Adipose tissue (tissue), 3 donors: Measurements from ENCODE around the gene CPLX1. TPM values are rescaled to one million over a fixed set of nuclear protein-coding genes. Genes with fewer than 3 reads are reported as not detected.
"Not testable (repeated sequence)": the region's sequence is repeated elsewhere in the genome, so short reads cannot be mapped to it uniquely, and the experiment has no call there.

Experiments
- H3K27ac ChIP-seq: one replicate; pipeline ENCODE4 v1.5.1; 2013; ENCODE audit warnings: low read depth, low read length
- WGBS, 3 donors: extraction: QIAGEN DNeasy Blood & Tissue Kit; methylation state at CpG; one replicate each; pipeline ENCODE4 v1.1.7; 2013; 5-methylcytosine and 5-hydroxymethylcytosine counted together
- polyA plus RNA-seq, 3 donors: library from polyadenylated mRNA; stranded (reverse); fragments of 200-250 nt; gene quantifications; one replicate each; pipeline ENCODE4 v1.2.3, GENCODE V29; 2013
- donor health status: healthy with polysubstance abuse.
- donor health status: Bipolar disorder and iron deficiency.
- donor health status: healthy.

The CPLX1 gene
- polyA plus RNA-seq, 3 donors: 1.2 to 12.7 (median 2.4) TPM

DNA sequence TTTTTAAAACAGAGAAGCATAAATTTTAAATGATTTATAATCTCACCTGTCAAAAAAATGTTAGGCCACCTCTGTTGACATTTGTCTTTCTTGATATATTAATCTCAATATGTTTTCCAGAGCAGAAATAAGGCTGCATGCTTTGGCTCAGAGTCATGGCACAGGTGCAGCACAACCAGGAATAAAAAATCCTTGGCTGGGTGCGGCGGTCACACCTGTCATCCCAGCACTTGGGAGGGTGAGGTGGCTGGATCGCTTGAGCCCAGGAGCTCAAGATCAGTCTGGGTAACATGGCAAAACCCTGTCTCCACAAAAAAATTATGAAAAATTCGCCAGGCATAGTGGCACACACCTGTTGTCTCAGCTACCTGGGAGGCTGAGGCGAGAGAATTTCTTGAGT, 18.1 kb downstream of the CPLX1 start:
- H3K27ac ChIP-seq: no peak overlapping the region
- 47 to 81% (median 81%) methylated on average over 5 of the region's 5 CpGs for WGBS, 3 donors

GRCh38 chr4:806979-807378, 18.9 kb downstream of the CPLX1 start:
- not testable (repeated sequence) for H3K27ac ChIP-seq
- WGBS, 3 donors: 82 to 92% (median 89%) methylated on average over 4 of the region's 4 CpGs

- 73 to 84% (median 81%) methylated on average over 44 of the region's 44 CpGs for WGBS, 3 donors
- no peak overlapping the region for H3K27ac ChIP-seq
Observed at GRCh38 chr4:804804-805203, 21.1 kb downstream of the CPLX1 start.

GRCh38 chr4:803884-804283, 22.0 kb downstream of the CPLX1 start:
- WGBS, 3 donors: 89 to 93% (median 93%) methylated on average over 13 of the region's 13 CpGs

GRCh38 chr4:801436-802124, 24.3 kb downstream of the CPLX1 start:
- H3K27ac ChIP-seq: no peak overlapping the region
- 91 to 95% (median 91%) methylated on average over 13 of the region's 13 CpGs for WGBS, 3 donors

More at GRCh38 chr4:803884-804283, 22.0 kb downstream of the CPLX1 start:
- H3K27ac ChIP-seq: no peak overlapping the region

- no peak overlapping the region for H3K27ac ChIP-seq
- 25 to 87% (median 81%) methylated on average over 4 of the region's 4 CpGs for WGBS, 3 donors
Observed at GRCh38 chr4:797066-797465, 28.9 kb downstream of the CPLX1 start.

DNA sequence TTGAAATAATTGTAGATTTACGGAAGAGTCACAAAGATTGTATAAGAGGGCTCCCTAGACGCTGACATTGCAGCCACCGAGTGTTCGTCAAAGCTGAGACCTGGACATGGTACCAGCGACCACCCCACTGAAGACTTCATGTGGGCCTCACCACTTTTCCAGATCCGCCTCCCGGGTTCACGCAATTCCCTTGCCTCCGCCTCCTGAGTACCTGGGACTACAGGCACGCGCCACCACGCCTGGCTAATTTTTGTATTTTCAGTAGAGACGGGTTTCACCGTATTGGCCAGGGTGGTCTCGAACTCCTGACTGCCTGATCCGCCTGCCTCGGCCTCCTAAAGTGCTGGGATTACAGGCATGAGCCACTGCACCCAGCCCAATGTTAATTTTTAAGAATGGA, 29.7 kb downstream of the CPLX1 start:
- WGBS, 3 donors: 86 to 97% (median 94%) methylated on average over 17 of the region's 17 CpGs
- no peak overlapping the region for H3K27ac ChIP-seq

GRCh38 chr4:795726-796119, 30.2 kb downstream of the CPLX1 start:
- no peak overlapping the region for H3K27ac ChIP-seq
- 17 to 28% (median 21%) methylated on average over 18 to 20 of the region's 20 CpGs for WGBS, 3 donors

DNA sequence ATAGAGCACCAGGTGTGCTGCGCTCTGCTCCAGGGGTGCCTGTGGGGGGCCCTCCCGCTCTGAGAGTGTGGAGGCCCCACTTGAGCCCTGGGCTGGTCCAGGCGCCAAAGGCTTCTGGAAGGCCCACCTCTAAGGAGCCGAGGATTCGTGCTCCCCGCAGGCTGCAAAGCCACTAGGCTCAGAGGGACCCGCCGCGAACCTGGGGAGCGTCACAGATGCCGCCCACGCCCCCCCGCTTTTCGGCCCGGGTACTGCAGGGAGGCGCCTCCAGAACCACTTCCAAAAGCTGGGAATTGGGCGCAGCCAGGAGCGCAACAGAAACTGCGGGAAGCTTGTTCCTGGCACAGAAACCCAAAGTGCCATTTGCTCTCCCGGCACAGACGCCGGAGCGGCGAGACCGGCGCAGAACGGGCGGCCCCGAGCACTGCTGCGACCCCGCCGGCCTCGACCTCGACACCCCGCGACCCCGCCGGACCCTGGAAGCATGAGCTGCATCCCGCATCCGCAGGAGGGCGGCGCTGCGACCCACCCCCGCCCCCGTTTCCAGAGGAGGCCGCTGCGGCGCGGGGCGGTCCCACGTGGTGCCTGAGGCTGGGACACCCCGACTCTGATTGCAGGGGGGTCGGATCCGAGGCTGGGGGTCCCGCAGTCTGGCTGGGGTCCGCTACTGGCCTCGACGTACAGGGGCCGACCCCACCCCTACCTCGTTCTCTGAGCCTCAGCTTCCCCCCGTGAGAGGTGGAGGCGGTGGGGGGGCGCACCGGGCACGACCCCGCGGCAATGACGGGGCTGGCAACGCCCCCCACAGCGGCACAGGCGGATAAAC, 30.8 kb downstream of the CPLX1 start:
- H3K27ac ChIP-seq: no peak overlapping the region
- WGBS, 3 donors: 4 to 5% (median 5%) methylated on average over 53 to 71 of the region's 71 CpGs

DNA sequence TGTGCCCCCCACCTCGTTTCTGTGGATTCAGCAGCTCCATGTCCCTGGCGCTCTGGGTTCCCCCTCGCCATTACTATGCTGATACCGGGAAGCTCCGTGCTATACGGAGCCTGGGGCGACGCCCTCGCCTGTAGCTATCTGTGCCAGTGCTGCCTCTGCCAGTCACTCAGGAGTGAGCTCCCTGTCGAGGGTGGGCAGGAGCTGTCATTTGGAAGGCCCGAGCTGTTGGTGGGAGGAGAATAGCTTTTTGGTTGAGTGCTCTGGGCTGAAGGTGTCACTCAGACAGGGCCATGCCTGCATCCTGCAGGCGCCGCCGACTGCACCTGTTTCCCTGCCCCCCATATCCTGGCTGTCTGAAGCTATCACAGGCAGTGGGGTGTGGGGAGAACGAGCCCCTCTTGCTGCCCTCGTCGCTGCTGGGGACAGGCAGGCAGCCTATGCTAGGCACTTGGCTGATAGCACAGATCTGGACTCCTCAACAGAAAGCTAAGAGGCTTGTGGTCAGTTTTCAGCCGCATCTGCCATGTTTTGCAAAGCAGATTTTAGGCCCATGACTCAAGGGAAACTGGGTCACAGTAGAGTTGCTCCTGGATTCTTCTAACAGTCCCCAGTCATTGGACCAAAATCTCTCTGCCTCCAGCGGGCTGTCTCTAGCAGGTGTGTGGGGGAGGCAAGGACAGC, 31.8 kb downstream of the CPLX1 start:
- WGBS, 3 donors: 37 to 49% (median 45%) methylated on average over 19 of the region's 19 CpGs
- H3K27ac ChIP-seq: no peak overlapping the region

DNA sequence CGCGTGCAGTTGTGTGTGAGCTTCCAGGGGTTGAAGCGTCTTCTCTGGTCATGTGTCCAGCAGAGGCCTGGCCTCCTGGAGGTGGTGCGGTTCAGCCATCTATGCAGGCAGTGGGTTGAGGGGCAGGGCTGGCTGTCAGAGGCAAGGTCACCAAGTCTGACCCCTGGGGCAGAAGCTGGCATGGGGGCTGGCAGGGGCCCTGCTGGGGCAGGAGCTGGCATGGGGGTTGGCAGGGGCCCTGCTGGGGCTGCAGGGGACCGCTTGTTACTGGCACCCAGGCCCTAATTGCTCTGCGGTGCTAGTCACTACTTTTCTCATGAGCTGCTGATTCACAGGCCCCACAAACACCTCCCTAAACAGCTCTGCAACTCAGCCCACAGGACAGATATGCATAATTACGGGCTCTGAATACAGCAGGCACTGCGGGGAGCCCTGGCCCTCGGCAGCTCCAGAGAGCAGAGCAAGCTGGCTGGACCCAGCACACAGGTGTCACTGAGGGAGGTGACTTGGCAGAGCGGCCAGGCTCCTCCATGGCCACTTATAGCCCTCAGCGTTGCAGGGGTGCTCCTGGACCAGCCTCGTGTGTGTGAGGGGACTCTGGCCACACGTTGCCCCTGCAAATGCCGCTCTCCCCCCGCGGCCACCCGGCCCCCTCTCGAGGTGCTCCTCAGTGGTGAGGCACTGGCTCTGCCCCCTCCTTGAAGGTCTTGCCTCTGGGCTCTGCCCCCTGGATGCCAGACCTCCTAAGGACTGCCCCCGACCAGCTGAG, 32.7 kb downstream of the CPLX1 start:
- 57 to 61% (median 57%) methylated on average over 18 to 19 of the region's 19 CpGs for WGBS, 3 donors
- H3K27ac ChIP-seq: no peak overlapping the region

- WGBS, 3 donors: 41 to 43% (median 43%) methylated on average over 17 of the region's 17 CpGs
- no peak overlapping the region for H3K27ac ChIP-seq
Observed at GRCh38 chr4:792626-793092, 33.3 kb downstream of the CPLX1 start.

DNA sequence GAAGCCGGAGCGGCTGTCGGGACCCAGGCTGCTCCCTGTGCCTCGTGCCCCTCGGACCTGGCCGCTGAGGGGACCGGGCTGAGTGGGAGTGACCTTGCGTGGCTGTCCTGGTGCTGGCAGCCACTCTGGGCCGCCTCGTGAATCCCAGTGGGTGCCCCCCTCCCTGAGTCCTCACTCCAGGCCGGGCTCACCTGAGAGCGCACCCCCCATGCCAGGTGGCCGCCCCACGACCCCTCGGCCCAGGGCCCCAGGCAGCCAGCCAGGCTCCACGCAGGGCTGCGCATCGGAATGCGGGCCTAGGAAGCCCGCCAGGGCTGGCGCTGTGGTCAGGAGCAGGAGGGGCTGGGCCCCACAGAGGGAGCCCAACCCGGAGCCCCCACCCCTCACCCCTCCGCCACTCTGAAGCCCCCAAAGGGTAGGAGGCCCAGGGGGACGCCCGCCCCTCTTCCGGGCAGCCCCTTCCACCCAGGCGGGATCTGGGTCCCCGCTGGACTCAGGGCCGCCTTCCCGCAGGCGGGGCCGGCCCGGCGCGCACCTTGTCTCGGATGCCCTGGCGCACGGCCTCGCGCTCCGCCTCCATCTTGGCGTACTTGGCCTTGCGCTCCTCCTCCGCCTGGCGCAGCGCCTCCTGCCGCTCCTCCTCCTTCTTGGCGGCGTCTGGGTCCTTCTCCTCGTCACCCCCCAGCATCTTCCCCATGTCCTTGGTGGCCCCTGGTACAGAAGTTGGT, 33.9 kb downstream of the CPLX1 start:
- WGBS, 3 donors: 10 to 14% (median 11%) methylated on average over 44 to 50 of the region's 50 CpGs
- no peak overlapping the region for H3K27ac ChIP-seq

- WGBS, 3 donors: 45 to 59% (median 54%) methylated on average over 28 to 29 of the region's 29 CpGs
- no peak overlapping the region for H3K27ac ChIP-seq
Observed at GRCh38 chr4:791252-791897, 34.6 kb downstream of the CPLX1 start.

DNA sequence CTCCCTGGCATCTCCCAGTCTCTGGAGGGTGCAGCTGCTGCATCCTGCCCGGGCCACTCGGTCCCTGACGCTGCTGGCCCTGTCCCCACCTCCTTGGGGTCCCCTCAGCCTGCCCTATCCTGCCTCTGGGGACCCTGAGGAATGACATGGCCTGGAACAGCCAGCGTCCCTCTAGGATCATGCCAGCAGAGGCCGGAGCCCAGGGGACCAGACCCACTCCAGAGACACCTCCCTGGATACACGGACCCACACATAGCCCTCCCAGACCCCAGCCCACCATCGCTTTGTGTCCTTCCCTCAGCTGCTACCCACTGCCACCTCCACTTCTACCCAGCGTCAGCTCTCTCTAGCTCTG, 35.5 kb downstream of the CPLX1 start:
- 60 to 81% (median 71%) methylated on average over 8 of the region's 8 CpGs for WGBS, 3 donors
- no peak overlapping the region for H3K27ac ChIP-seq

DNA sequence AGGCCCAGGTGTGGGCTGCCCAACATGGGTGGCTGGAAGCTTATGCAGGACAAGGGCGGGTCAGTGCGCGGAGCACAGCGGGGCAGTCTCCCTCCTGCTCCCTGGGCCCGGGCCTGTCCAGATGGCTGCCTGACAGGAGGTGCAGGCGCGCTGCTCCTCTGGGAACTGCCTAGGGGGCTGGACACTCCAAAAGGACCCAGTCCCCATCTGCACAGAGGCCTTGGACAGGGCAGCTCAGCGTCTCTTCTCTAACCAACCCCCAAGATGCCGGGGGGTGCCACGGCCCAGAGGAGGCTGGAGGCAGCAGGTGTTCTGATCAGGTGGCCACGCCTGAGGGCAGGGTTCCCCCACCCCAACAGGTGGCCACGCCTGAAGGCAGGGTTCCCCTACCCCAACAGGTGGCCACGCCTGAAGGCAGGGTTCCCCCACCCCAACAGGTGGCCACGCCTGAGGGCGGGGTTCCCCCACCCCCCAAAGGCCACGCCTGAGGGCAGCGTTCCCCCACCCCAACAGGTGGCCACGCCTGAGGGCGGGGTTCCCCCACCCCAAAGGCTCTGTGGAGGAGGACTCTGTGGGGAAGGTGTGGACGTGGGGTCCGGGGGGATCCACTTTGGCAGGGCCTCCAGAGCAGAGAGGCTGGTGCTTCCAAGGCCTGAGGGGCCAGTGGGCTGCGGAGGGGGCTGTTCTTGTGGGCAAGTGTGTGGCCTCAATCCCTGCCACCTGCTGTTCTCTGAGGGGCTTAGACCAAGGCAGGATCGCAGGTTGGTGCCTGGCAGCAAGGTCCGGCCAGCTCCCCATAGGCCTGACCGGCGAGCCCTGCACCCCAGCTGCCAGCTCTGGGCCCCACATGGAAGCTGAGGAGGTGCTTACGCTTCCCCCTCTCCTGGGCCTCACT, 36.1 kb downstream of the CPLX1 start:
- WGBS, 3 donors: 80 to 92% (median 87%) methylated on average over 22 to 27 of the region's 27 CpGs
- H3K27ac ChIP-seq: no peak overlapping the region
